Large intestine (tissue), 3 donors: ENCODE data around the gene MTHFS. TPM values are rescaled to one million over a fixed set of nuclear protein-coding genes. Genes with fewer than 3 reads are reported as not detected.

ENCODE experiments used
- DNase-seq, 2 donors: peaks; one replicate each; pipeline versions ENCODE4 v3.0.0 to v3.0.0-alpha.2; 2013
- H3K27ac ChIP-seq: one replicate; pipeline ENCODE4 v1.5.1; 2013; ENCODE audit warnings: low read length
- H3K27me3 ChIP-seq: 2 replicates; pipeline ENCODE4 v1.6.1; 2013; ENCODE audit warnings: low read length; ENCODE audit not compliant: control insufficient read depth, insufficient read depth
- H3K36me3 ChIP-seq: 2 replicates; pipeline ENCODE4 v1.6.1; 2013; ENCODE audit warnings: low read length; ENCODE audit not compliant: control insufficient read depth, insufficient read depth
- H3K4me1 ChIP-seq: one replicate; pipeline ENCODE4 v1.6.1; 2013; ENCODE audit warnings: low read length; ENCODE audit not compliant: control insufficient read depth, insufficient read depth
- H3K4me3 ChIP-seq: one replicate; pipeline ENCODE4 v1.5.1; 2013; ENCODE audit warnings: low read length
- H3K9me3 ChIP-seq: one replicate; pipeline ENCODE4 v1.6.1; 2013; ENCODE audit warnings: mild to moderate bottlenecking, low read depth, low read length, moderate library complexity; ENCODE audit not compliant: control insufficient read depth
- WGBS: methylation state at CpG from one replicate; pipeline ENCODE4 v1.1.5; 2013; ENCODE audit warnings: low lambda C conversion rate; ENCODE audit not compliant: insufficient coverage; 5-methylcytosine and 5-hydroxymethylcytosine counted together
- polyA plus RNA-seq: library from polyadenylated mRNA; unstranded; fragments of 120-200 nt; gene quantifications from one replicate; pipeline ENCODE4 v1.2.1, GENCODE V29; 2013

MTHFS gene
- polyA plus RNA-seq, 1 donor: 98.4 TPM

DNA sequence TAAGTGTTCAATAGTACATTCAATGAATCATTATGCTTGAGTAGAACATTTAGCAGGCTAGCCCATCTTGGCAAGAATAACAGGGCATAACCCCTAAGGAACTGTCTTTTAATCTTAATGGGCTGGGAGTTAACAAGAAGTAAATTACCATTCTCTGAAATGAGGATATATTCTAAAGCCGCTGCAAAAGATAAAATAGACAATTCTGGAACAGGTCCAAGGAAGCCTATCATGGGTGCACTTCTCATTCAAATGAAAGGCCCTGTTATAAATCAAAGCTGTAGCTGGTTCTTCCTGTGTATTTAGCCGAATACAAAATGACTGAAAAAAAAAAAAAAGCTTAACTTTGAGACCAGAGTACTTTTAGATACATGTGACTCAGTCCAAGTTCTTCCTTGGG lies 15.6 kb downstream of the MTHFS start:
- H3K27me3 ChIP-seq: no peaks in the 10 kb centered on the region
- H3K4me1 ChIP-seq: peaks cover 10% of the 10 kb centered on the region
- WGBS: no CpG with 5 or more reads among the region's 2 CpGs
- peaks cover 16% of the 10 kb centered on the region for H3K9me3 ChIP-seq
- H3K36me3 ChIP-seq: peaks cover 63% of the 10 kb centered on the region
- no peak for DNase-seq
- H3K27ac ChIP-seq: no peak overlapping the region
- no peak overlapping the region for H3K4me3 ChIP-seq

DNA sequence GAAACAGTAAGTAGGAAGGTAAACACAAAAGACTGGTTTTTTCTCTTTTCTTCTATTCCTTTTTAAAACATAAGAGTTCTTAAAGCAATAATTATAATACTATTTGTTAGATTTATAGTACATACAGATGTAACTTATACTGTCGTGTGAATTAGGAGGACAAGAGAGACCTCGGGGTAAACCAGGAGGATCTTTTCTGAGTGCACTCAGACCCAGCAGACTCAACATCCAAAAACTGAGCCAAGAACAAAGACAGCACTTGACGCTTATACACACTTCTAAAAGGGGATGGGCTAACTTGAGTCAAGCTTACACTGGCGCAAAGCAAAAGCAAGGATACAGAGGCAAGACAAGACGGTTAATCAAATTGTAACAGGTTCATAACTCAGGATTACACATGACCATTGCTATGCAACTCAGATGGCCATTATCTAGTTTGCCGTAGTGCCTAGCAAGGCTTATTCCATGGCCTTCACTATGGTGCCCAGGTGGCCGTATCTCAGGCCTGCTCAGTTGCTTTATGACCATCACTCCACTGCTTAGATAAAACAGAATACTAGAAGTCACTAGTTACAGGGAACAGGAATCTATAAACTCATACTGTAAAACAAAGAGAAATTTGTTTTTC lies 18.6 kb downstream of the MTHFS start:
- no peaks in the 10 kb centered on the region for H3K4me1 ChIP-seq
- no peaks in the 10 kb centered on the region for H3K27me3 ChIP-seq
- DNase-seq: no peak
- WGBS: 50% methylated on average over 2 of the region's 7 CpGs
- peaks cover 19% of the 10 kb centered on the region for H3K9me3 ChIP-seq
- peaks cover 57% of the 10 kb centered on the region for H3K36me3 ChIP-seq
- no peak overlapping the region for H3K4me3 ChIP-seq
- no peak overlapping the region for H3K27ac ChIP-seq

DNA sequence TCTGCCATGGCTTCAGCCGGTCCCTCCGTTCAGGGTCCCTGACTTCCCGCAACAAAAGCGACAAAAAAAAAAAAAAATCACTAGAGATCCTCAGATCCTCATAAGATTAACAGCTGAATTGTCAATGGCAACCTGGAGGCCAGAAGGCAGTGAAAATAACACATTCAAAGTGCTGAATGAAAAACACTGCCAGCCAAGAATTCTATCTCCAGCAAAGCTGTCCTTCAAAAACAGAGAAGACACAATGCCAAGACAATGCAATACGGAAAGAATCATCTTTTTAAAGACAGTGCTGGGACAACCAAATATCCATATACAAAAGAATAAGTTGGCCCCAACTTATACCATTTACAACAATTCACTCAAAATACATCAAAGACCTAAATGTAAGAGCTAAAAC lies 21.6 kb downstream of the MTHFS start:
- Histone ChIP-seq H3K4me3 (no peak overlapping the region), H3K27ac (no peak overlapping the region), H3K4me1 (no peaks in the 10 kb centered on the region), H3K27me3 (no peaks in the 10 kb centered on the region), H3K9me3 (peaks cover 19% of the 10 kb centered on the region), H3K36me3 (peaks cover 48% of the 10 kb centered on the region)
- 100% methylated on average over 1 of the region's 5 CpGs for WGBS
- DNase-seq: no peak

DNA sequence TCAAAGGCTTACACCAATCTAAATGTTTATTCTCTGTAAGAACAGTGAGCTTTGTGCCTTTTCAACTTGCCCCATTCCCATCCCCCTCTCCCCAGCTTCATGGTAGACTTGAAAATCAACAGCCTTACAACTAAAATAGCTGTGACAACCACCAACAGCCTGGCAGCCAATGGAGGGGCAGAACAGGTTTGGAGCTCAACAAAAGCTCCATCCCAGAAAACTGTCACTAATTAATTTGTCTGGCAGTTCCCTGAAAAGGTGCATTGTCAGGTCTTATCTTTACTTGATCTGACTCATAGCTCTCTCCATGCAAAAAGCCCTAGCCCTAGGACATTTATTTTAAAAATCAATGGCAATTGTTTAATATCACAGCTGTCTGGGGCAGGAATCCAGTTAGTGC lies 22.6 kb downstream of the MTHFS start:
- Histone ChIP-seq H3K9me3 (peaks cover 19% of the 10 kb centered on the region), H3K4me3 (no peak overlapping the region), H3K4me1 (no peaks in the 10 kb centered on the region), H3K27me3 (no peaks in the 10 kb centered on the region), H3K36me3 (peaks cover 44% of the 10 kb centered on the region), H3K27ac (no peak overlapping the region)
- no peak for DNase-seq

DNA sequence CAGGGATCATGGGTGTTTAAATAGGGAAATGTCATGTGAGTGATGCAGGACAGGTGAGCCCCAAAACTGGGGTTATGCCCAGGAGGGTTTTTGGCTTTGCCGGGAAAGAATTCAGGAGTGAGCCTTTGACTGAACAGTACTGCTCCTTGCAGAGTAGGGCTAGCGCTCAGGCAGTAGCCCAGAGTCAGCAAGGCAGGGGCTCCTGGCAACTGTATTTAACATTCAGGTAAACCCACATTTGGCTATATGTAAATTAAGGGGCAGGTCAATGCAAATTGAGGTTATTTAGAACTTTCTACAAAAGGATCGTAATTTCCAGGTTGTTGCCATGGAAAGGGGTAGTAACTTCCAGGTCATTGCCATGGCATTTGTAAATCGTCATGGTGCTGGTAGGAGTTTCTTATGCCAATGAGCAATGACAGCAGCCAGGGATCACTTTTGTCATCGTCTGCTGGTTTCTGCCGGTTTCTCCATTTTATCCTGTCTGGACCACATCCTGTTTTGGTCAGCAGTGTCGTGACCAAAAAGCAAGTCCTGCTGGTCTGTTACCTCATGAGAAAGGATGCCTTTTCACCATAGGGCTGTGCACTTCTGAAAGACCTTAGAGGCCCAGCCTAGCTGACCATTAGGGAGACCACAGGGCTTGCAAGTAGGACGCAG lies 24.3 kb downstream of the MTHFS start:
- H3K27me3 ChIP-seq: no peaks in the 10 kb centered on the region
- no peaks in the 10 kb centered on the region for H3K4me1 ChIP-seq
- H3K36me3 ChIP-seq: peaks cover 38% of the 10 kb centered on the region
- H3K27ac ChIP-seq: no peak overlapping the region
- no peak overlapping the region for H3K4me3 ChIP-seq
- no peak for DNase-seq
- WGBS: no CpG with 5 or more reads among the region's 8 CpGs
- H3K9me3 ChIP-seq: peaks cover 14% of the 10 kb centered on the region

DNA sequence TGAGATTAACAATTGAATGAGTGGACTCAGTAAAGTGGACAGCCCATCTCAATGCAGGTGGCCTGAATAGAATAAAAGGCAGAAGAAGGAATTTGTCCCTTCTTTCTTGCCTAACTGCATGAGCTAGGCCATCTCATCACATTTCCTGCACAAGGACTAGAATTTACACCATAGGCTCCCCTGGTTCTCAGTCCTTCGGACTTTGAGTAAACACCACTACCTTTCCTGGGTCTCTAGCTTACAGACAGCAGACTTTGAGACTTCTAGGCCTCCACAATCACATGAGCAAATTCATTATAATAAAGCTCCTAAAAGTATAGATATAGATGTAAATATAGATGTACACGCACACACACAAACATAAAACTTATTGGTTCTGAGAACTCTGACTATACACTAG lies 28.3 kb downstream of the MTHFS start:
- Histone ChIP-seq H3K9me3 (no peaks in the 10 kb centered on the region), H3K4me3 (no peak overlapping the region), H3K4me1 (peaks cover 3% of the 10 kb centered on the region), H3K27ac (peak overlapping the region; percentile 58), H3K36me3 (peaks cover 25% of the 10 kb centered on the region), H3K27me3 (no peaks in the 10 kb centered on the region)
- WGBS: no CpG with 5 or more reads among the region's 2 CpGs
- DNase-seq: peak; percentile 41 to 75

DNA sequence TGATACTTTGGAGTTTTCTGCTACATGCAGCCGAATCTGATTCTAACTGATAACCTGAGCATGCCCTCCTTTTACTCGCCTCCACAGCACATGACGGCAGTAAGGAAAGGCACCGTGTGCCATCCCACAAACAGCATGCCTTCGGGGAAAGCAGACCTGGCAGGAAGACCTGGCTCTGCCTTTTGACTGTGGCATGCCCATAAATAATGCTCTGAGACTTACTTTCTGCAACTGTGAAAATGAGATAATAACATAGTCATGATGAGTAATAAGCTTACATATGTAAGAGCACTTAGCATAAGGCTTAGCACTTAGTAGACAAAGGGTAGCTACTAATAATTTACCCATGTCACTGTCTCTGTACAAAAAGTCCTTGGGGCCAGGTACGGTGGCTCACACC lies 32.9 kb downstream of the MTHFS start:
- H3K4me3 ChIP-seq: no peak overlapping the region
- peaks cover 14% of the 10 kb centered on the region for H3K36me3 ChIP-seq
- WGBS: 100% methylated on average over 2 of the region's 6 CpGs
- H3K27me3 ChIP-seq: no peaks in the 10 kb centered on the region
- H3K4me1 ChIP-seq: peaks cover 19% of the 10 kb centered on the region
- DNase-seq: no peak
- H3K27ac ChIP-seq: no peak overlapping the region
- H3K9me3 ChIP-seq: no peaks in the 10 kb centered on the region

DNA sequence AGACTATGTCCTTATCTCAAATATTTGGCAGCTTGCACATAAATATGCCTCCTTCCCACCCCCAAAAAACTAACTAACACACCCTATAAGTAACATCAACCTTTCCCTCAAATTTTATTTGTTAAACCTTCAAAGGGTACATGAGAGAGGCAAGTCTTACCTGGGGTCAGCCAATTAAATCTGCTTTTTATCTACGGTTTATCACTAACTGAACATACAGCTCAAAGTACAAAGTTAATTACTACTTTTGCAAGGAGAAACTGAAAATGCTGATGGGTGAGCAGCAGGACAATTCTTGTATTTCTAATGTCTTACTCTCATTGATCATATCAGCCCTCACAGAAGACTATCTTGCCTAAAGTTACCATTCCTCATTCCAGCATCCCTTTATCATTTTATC lies 34.6 kb downstream of the MTHFS start:
- Histone ChIP-seq H3K27ac (peak overlapping the region; percentile 66), H3K9me3 (no peaks in the 10 kb centered on the region), H3K36me3 (peaks cover 11% of the 10 kb centered on the region), H3K4me1 (peaks cover 19% of the 10 kb centered on the region), H3K27me3 (no peaks in the 10 kb centered on the region), H3K4me3 (no peak overlapping the region)
- WGBS: no CpG with 5 or more reads among the region's 1 CpG
- peak; percentile 33 to 59 for DNase-seq

DNA sequence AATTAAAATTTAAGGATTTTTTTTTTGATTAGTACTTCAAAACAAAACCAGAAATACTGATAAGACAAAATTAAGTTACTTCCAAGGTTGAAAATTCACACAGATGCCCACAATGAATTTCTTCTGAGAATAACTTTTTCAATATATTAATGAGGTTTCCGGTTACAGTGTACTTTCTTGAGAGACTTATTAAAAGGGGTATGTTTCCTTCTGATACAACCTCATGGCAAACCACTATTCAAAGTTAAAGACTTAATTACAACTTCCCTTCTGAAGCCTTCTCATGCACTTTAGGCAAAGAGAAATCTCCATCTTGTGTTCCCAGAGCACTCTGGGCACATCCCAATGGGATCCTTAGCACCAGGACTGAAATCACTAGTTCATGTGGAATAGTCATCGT lies 36.2 kb downstream of the MTHFS start:
- H3K4me1 ChIP-seq: peaks cover 19% of the 10 kb centered on the region
- no peak overlapping the region for H3K4me3 ChIP-seq
- no peaks in the 10 kb centered on the region for H3K9me3 ChIP-seq
- WGBS: no CpG with 5 or more reads among the region's 2 CpGs
- no peaks in the 10 kb centered on the region for H3K27me3 ChIP-seq
- no peak for DNase-seq
- H3K27ac ChIP-seq: no peak overlapping the region
- H3K36me3 ChIP-seq: peaks cover 11% of the 10 kb centered on the region

DNA sequence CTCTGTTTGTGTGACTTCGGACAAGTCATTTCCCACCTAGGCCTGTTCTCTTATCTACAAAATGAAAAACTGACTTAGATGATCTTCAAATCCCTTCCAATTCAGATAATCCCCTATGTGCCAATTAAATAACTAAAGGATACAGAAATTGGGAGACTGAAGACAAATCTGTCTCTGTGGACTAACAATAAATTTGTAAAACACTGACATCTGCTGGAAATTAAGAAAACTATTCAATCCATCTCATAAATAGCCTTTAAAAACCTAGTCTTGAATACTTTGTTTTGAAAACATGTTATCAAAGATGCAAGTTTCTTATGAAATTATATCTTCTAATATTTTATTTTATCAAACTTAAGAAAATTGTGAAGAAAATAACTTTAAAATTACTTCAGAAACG lies 38.3 kb downstream of the MTHFS start:
- Histone ChIP-seq H3K4me3 (no peak overlapping the region), H3K27me3 (no peaks in the 10 kb centered on the region), H3K9me3 (no peaks in the 10 kb centered on the region), H3K27ac (peak overlapping the region; percentile 44), H3K4me1 (peaks cover 15% of the 10 kb centered on the region), H3K36me3 (peaks cover 14% of the 10 kb centered on the region)
- 71% methylated on average over 1 of the region's 2 CpGs for WGBS
- DNase-seq: no peak
